IMR-90 (cell line): ENCODE measurements around the gene FBXO15. TPM values are rescaled to one million over a fixed set of nuclear protein-coding genes. Genes with fewer than 3 reads are reported as not detected.

Experiments used
- ATAC-seq: fragments of 200-7000 bp; cut with Tn5 transposase; 2 replicates; pipeline ENCODE4 v1.9.1; 2020; ENCODE audit warnings: low read depth, mild to moderate bottlenecking, moderate library complexity
- BruUV-seq: library from RNA; stranded (reverse); fragments of 400-500 nt; replicated peaks from 2 replicates; lab custom pipeline; 2021; lab: Mats Ljungman, UMichigan
- CTCF ChIA-PET: fragments of 300-600 bp; formaldehyde crosslinking; extraction: SDS; loops from one replicate; lab custom pipeline; 2021; ENCODE audit warnings: antibody characterized with exemption; lab: Yijun Ruan, JAX
- POLR2A ChIA-PET: fragments of 300-600 bp; sonication (Branson Sonifier 250); formaldehyde crosslinking; loops from one replicate; lab custom pipeline; 2022; ENCODE audit warnings: antibody characterized with exemption; ENCODE audit not compliant: unreplicated experiment; lab: Charles Lee
- DNase-seq: peaks from one replicate; pipeline ENCODE4 v3.0.0; 2013
- H2AFZ ChIP-seq: replicated peaks from 2 replicates; pipeline ENCODE3; 2013; ENCODE audit warnings: low read length, mild to moderate bottlenecking; ENCODE audit not compliant: poor library complexity
- H2AK5ac ChIP-seq: 2 replicates; pipeline ENCODE4 v1.6.1; 2013; ENCODE audit warnings: low read depth, low read length, inconsistent platforms
- H2AK9ac ChIP-seq: replicated peaks from 2 replicates; pipeline ENCODE3; 2013; ENCODE audit warnings: mild to moderate bottlenecking, low read depth, low read length, moderate library complexity; ENCODE audit not compliant: poor library complexity
- H2BK120ac ChIP-seq: 2 replicates; pipeline ENCODE4 v1.6.1; 2013; ENCODE audit warnings: low read depth, low read length, inconsistent platforms
- H2BK15ac ChIP-seq: 3 replicates; pipeline ENCODE4 v1.6.1; 2013; ENCODE audit warnings: low read depth, low read length, inconsistent platforms
- H2BK20ac ChIP-seq: 2 replicates; pipeline ENCODE4 v1.6.1; 2013; ENCODE audit warnings: low read depth, mild to moderate bottlenecking, inconsistent platforms, low read length, moderate library complexity
- H2BK5ac ChIP-seq: 2 replicates; pipeline ENCODE4 v1.6.1; 2013; ENCODE audit warnings: mild to moderate bottlenecking, low read depth, low read length, inconsistent platforms; ENCODE audit not compliant: poor library complexity, severe bottlenecking
- H3K14ac ChIP-seq: replicated peaks from 2 replicates; pipeline ENCODE4 v1.6.1; 2013; ENCODE audit warnings: low read depth, low read length, inconsistent platforms
- H3K18ac ChIP-seq: 2 replicates; pipeline ENCODE4 v1.6.1; 2013; ENCODE audit warnings: low read depth, low read length, control low read depth
- H3K23ac ChIP-seq: 2 replicates; pipeline ENCODE4 v1.6.1; 2013; ENCODE audit warnings: low read depth, low read length, inconsistent platforms
- H3K27ac ChIP-seq: 2 replicates; pipeline ENCODE4 v1.5.1; 2013; ENCODE audit warnings: mild to moderate bottlenecking, control low read depth, low read length; ENCODE audit not compliant: insufficient read depth
- H3K27me3 ChIP-seq: 2 replicates; pipeline ENCODE4 v1.6.1; 2013; ENCODE audit warnings: low read length; ENCODE audit not compliant: control insufficient read depth, insufficient read depth
- H3K36me3 ChIP-seq: 2 replicates; pipeline ENCODE4 v1.6.1; 2013; ENCODE audit warnings: low read length, mixed read lengths; ENCODE audit not compliant: control insufficient read depth, insufficient read depth
- H3K4ac ChIP-seq: 2 replicates; pipeline ENCODE4 v1.6.1; 2013; ENCODE audit warnings: low read depth, low read length, inconsistent platforms
- H3K4me1 ChIP-seq: 2 replicates; pipeline ENCODE4 v1.6.1; 2013; ENCODE audit warnings: low read length, mixed read lengths; ENCODE audit not compliant: control insufficient read depth, insufficient read depth
- H3K4me2 ChIP-seq: 2 replicates; pipeline ENCODE4 v1.6.1; 2013; ENCODE audit warnings: low read depth, mild to moderate bottlenecking, control low read depth, low read length, moderate library complexity
- H3K4me3 ChIP-seq: 2 replicates; pipeline ENCODE4 v1.5.1; 2013; ENCODE audit warnings: low read depth, mild to moderate bottlenecking, control low read depth, low read length, moderate library complexity; ENCODE audit not compliant: insufficient read depth
- H3K56ac ChIP-seq: 2 replicates; pipeline ENCODE4 v1.6.1; 2013; ENCODE audit warnings: low read length, inconsistent platforms; ENCODE audit not compliant: insufficient read depth; ENCODE audit errors: extremely low read depth
- H3K79me1 ChIP-seq, 2 experiments: 2 replicates each; pipeline ENCODE4 v1.6.1; 2013; ENCODE audit warnings: low read length in 2 of 2, inconsistent platforms in 1 of 2, low read depth in 1 of 2
- H3K9ac ChIP-seq: 2 replicates; pipeline ENCODE4 v1.6.1; 2013; ENCODE audit warnings: low read depth, low read length, control low read depth
- H3K9me1 ChIP-seq: 2 replicates; pipeline ENCODE4 v1.6.1; 2013; ENCODE audit warnings: low read length, inconsistent platforms; ENCODE audit not compliant: insufficient read depth
- H3K9me3 ChIP-seq: 2 replicates; pipeline ENCODE4 v1.6.1; 2013; ENCODE audit warnings: low read length; ENCODE audit not compliant: control insufficient read depth, insufficient read depth
- H4K20me1 ChIP-seq: 2 replicates; pipeline ENCODE4 v1.6.1; 2013; ENCODE audit warnings: low read length, inconsistent platforms; ENCODE audit not compliant: insufficient read depth
- H4K5ac ChIP-seq: 2 replicates; pipeline ENCODE4 v1.6.1; 2013; ENCODE audit warnings: mild to moderate bottlenecking, low read depth, low read length, control low read depth
- H4K8ac ChIP-seq, 2 experiments: 2 replicates each; pipeline ENCODE4 v1.6.1; 2013; ENCODE audit warnings: low read depth in 2 of 2, low read length in 2 of 2, control low read depth in 1 of 2, inconsistent platforms in 1 of 2
- H4K91ac ChIP-seq: 2 replicates; pipeline ENCODE4 v1.6.1; 2013; ENCODE audit warnings: low read depth, low read length, inconsistent platforms; ENCODE audit not compliant: insufficient read depth
- BHLHE40 ChIP-seq: fragments of 150-350 bp; IDR thresholded peaks from 2 replicates; pipeline ENCODE4 v1.6.1; 2016; ENCODE audit warnings: mild to moderate bottlenecking, low read depth, low read length
- CEBPB ChIP-seq: IDR thresholded peaks from 2 replicates; pipeline ENCODE4 v1.6.1; 2012; ENCODE audit warnings: low read depth, low read length, improper control_type of control experiment
- CHD1 ChIP-seq: IDR thresholded peaks from 2 replicates; pipeline ENCODE4 v1.6.1; 2012; ENCODE audit warnings: low read depth, low read length, improper control_type of control experiment
- FOS ChIP-seq: fragments of 150-350 bp; IDR thresholded peaks from 2 replicates; pipeline ENCODE4 v1.6.1; 2016; ENCODE audit warnings: low read depth, low read length
- MAFK ChIP-seq: IDR thresholded peaks from 2 replicates; pipeline ENCODE4 v1.6.1; 2012; ENCODE audit warnings: low read depth, low read length, improper control_type of control experiment
- MAZ ChIP-seq: IDR thresholded peaks from 2 replicates; pipeline ENCODE4 v1.6.1; 2012; ENCODE audit warnings: low read depth, mild to moderate bottlenecking, low read length, improper control_type of control experiment, moderate library complexity, borderline replicate concordance
- MXI1 ChIP-seq: IDR thresholded peaks from 2 replicates; pipeline ENCODE4 v1.6.1; 2012; ENCODE audit warnings: low read depth, mild to moderate bottlenecking, low read length, moderate library complexity, borderline replicate concordance
- NFE2L2 ChIP-seq: fragments of 150-350 bp; IDR thresholded peaks from 2 replicates; pipeline ENCODE4 v1.6.1; 2016; ENCODE audit warnings: low read depth, mild to moderate bottlenecking, low read length
- POLR2A ChIP-seq: IDR thresholded peaks from 2 replicates; pipeline ENCODE4 v1.6.1; 2012; ENCODE audit warnings: mild to moderate bottlenecking, low read depth, low read length
- RAD21 ChIP-seq: IDR thresholded peaks from 2 replicates; pipeline ENCODE4 v1.6.1; 2012; ENCODE audit warnings: low read length, improper control_type of control experiment
- RCOR1 ChIP-seq: IDR thresholded peaks from 2 replicates; pipeline ENCODE4 v1.6.1; 2012; ENCODE audit warnings: mild to moderate bottlenecking, low read length, improper control_type of control experiment; ENCODE audit not compliant: insufficient replicate concordance
- RFX5 ChIP-seq: IDR thresholded peaks from 2 replicates; pipeline ENCODE4 v1.8.0; 2012; ENCODE audit warnings: low read depth, mild to moderate bottlenecking, low read length, moderate library complexity
- SMC3 ChIP-seq: fragments of 150-350 bp; IDR thresholded peaks from 2 replicates; pipeline ENCODE4 v1.6.1; 2016; ENCODE audit warnings: low read depth, mild to moderate bottlenecking, antibody characterized with exemption, low read length, moderate library complexity
- WGBS, 2 experiments: methylation state at CpG; one replicate each; pipeline versions ENCODE4 v1.1.5 to v1.1.7; 2013; ENCODE audit warnings: missing lambda C conversion rate in 2 of 2; ENCODE audit not compliant: insufficient read length in 1 of 2; ENCODE audit errors: extremely low coverage in 2 of 2; 5-methylcytosine and 5-hydroxymethylcytosine counted together
- dilution Hi-C: fragments of 300-500 bp; cut with HindIII; formaldehyde crosslinking; loops from one replicate; pipeline ENCODE4 v1.14.3; 2018; ENCODE audit warnings: low sequenced_read_pairs; ENCODE audit not compliant: unreplicated experiment
- in situ Hi-C: fragments of 300-500 bp; cut with MboI; formaldehyde crosslinking; loops from 3 replicates; pipeline ENCODE4 v1.14.3; 2019; ENCODE audit warnings: low sequenced_read_pairs, inconsistent platforms, mixed read lengths
- intact Hi-C: fragments of 100-400 bp; cut with micrococcal nuclease; formaldehyde crosslinking; loops from 2 replicates; pipeline ENCODE4 v1.10.0; 2022
- polyA plus RNA-seq, 3 experiments: library from polyadenylated mRNA; depleted of rRNA; stranded (reverse); fragments of >200 nt; gene quantifications; 2 replicates each; pipeline ENCODE4 v1.2.3, GENCODE V29; 2012; ENCODE audit warnings: low replicate concordance in 1 of 3
- total RNA-seq: library from RNA; depleted of rRNA; stranded (reverse); fragments of >200 nt; gene quantifications from 2 replicates; pipeline ENCODE4 v1.2.3, GENCODE V29; 2012
- TF ChIP-seq, protein P1 (sequence below): fragments of 150-350 bp; IDR thresholded peaks from 2 replicates; pipeline ENCODE4 v1.6.1; 2017; ENCODE audit warnings: mild to moderate bottlenecking, antibody characterized with exemption, low read length, low read depth
- TF ChIP-seq, protein P2 (sequence below): conservative IDR thresholded peaks from 2 replicates; pipeline ENCODE4 v1.5.1; 2012; ENCODE audit warnings: mild to moderate bottlenecking, low read depth, low read length, improper control_type of control experiment
- TF ChIP-seq, protein P3 (sequence below): fragments of 150-350 bp; IDR thresholded peaks from 2 replicates; pipeline ENCODE4 v1.6.1; 2016; ENCODE audit warnings: low read depth, mild to moderate bottlenecking, low read length, moderate library complexity, borderline replicate concordance

The FBXO15 gene
- total and polyA plus RNA-seq, 2 of the 4 experiments (the other 2 are of a cell fraction) = 0.90 to 2.0 TPM

DNA sequence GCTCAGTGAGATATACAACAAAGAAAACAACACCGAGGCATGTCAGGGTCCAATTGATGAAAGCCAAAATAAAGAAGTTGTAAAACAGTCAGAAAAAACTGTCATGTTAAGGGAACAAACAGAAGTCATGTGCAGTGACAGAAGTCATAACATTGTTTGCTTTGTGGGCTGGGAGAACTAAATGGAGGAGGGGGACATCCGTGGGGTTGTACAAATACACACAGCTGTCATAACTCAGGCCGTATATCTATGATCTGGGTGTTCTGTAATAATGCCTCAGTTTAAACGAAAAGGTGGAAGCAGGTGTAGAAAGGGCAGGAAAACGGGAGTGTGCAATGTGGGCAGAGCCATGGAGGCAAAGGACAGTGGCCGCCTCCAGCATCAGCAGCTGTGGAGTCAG is 28.0 kb upstream of the FBXO15 start:
- no peak overlapping the region for H4K91ac ChIP-seq
- H3K4me3 ChIP-seq = no peak overlapping the region
- H2BK5ac ChIP-seq = no peak overlapping the region
- no peak overlapping the region for H4K5ac ChIP-seq
- no peak overlapping the region for H3K4me2 ChIP-seq
- no peak overlapping the region for H3K9ac ChIP-seq
- no peak overlapping the region for H4K8ac ChIP-seq
- no peaks in the 10 kb centered on the region for H3K79me1 ChIP-seq
- intact Hi-C loops = no loop called here
- no peak overlapping the region for H3K23ac ChIP-seq
- no peak overlapping the region for H2BK15ac ChIP-seq
- dilution Hi-C loops = no loop called here
- H3K4me1 ChIP-seq = no peaks in the 10 kb centered on the region
- H3K27ac ChIP-seq = no peak overlapping the region
- DNase-seq (no peak), ATAC-seq (no peak)
- no peaks in the 10 kb centered on the region for H3K9me1 ChIP-seq
- no peaks in the 10 kb centered on the region for H4K20me1 ChIP-seq
- no TSS peak for BruUV-seq
- no peak overlapping the region for H2BK20ac ChIP-seq
- peaks cover 6% of the 10 kb centered on the region for H3K9me3 ChIP-seq
- POLR2A ChIA-PET = no interaction called here
- H2AK5ac ChIP-seq = no peak overlapping the region
- in situ Hi-C loops = no loop called here
- H3K18ac ChIP-seq = no peak overlapping the region
- 50% methylated on average over 2 of the region's 6 CpGs; no CpG with 5 or more reads in 1 of the 2 experiments for WGBS, 2 experiments
- H3K27me3 ChIP-seq = peaks cover 35% of the 10 kb centered on the region
- TF ChIP-seq POLR2A = no peak
- TF ChIP-seq NFE2L2 = no peak
- TF ChIP-seq RCOR1 = no peak
- no peak for TF ChIP-seq MXI1
- no peak for TF ChIP-seq MAFK
- TF ChIP-seq BHLHE40 = no peak
- TF ChIP-seq, protein P1, sequence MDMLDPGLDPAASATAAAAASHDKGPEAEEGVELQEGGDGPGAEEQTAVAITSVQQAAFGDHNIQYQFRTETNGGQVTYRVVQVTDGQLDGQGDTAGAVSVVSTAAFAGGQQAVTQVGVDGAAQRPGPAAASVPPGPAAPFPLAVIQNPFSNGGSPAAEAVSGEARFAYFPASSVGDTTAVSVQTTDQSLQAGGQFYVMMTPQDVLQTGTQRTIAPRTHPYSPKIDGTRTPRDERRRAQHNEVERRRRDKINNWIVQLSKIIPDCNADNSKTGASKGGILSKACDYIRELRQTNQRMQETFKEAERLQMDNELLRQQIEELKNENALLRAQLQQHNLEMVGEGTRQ = no peak
- no peak for TF ChIP-seq FOS
- TF ChIP-seq, protein P2, sequence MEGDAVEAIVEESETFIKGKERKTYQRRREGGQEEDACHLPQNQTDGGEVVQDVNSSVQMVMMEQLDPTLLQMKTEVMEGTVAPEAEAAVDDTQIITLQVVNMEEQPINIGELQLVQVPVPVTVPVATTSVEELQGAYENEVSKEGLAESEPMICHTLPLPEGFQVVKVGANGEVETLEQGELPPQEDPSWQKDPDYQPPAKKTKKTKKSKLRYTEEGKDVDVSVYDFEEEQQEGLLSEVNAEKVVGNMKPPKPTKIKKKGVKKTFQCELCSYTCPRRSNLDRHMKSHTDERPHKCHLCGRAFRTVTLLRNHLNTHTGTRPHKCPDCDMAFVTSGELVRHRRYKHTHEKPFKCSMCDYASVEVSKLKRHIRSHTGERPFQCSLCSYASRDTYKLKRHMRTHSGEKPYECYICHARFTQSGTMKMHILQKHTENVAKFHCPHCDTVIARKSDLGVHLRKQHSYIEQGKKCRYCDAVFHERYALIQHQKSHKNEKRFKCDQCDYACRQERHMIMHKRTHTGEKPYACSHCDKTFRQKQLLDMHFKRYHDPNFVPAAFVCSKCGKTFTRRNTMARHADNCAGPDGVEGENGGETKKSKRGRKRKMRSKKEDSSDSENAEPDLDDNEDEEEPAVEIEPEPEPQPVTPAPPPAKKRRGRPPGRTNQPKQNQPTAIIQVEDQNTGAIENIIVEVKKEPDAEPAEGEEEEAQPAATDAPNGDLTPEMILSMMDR = no peak
- no peak for TF ChIP-seq CHD1
- TF ChIP-seq, protein P3, sequence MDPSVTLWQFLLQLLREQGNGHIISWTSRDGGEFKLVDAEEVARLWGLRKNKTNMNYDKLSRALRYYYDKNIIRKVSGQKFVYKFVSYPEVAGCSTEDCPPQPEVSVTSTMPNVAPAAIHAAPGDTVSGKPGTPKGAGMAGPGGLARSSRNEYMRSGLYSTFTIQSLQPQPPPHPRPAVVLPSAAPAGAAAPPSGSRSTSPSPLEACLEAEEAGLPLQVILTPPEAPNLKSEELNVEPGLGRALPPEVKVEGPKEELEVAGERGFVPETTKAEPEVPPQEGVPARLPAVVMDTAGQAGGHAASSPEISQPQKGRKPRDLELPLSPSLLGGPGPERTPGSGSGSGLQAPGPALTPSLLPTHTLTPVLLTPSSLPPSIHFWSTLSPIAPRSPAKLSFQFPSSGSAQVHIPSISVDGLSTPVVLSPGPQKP = no peak
- no peak for TF ChIP-seq RFX5
- TF ChIP-seq MAZ = no peak
- no peak for TF ChIP-seq CEBPB
- TF ChIP-seq RAD21 = no peak
- no peak for TF ChIP-seq SMC3
- no peak overlapping the region for H2BK120ac ChIP-seq
- no peaks in the 10 kb centered on the region for H3K36me3 ChIP-seq
- no peak overlapping the region for H2AK9ac ChIP-seq
- no peak overlapping the region for H3K56ac ChIP-seq
- CTCF ChIA-PET = no interaction called here
- H2AFZ ChIP-seq = no peak overlapping the region
- H3K14ac ChIP-seq = no peak overlapping the region
- no peak overlapping the region for H3K4ac ChIP-seq
